ENCODE results near the gene KLHDC4. TPM values are rescaled to one million over a fixed set of nuclear protein-coding genes. Genes with fewer than 3 reads are reported as not detected.

Gene KLHDC4
- polyA plus RNA-seq, 1 of the 3 experiments (the other 2 are of a cell fraction), result 51.2 TPM

DNA sequence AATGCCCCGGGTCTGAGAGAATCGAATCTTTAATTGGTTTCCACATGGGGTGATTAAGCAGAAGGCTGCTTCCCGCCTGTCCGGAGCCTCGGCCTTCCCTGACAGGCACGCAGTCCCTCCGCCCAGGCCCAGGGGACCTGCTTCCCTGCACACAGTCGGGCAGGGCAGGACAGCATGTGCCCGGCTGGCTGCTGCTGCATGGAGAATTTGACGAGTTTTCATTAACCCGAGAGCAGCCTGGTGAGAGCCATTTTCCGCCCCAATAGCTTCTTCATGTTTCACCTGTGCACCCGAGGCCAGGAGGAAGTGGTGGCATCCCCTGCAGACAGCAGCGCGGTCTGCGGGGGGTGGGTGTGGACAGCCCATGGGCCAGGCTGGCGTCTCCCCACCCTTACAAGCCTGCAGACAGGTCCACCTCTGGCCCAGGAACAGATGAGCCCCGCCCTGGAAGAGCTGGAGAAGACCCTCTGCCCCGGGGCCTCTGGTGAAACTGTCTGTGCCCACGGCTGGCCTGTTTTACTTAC, 67.0 kb downstream of the KLHDC4 start:
- Histone ChIP-seq H3K27ac (ENCODE audit: low read depth in 2 of 2, low read length in 1 of 2) (no peak overlapping the region), H3K9me2 (no peaks in the 10 kb centered on the region), H3K9ac (no peak overlapping the region), H3K4me1 (ENCODE audit: control insufficient read depth in 1 of 2, insufficient read depth in 2 of 2, low read depth in 1 of 2, low read length in 1 of 2) (no peaks in the 10 kb centered on the region), H3K36me3 (replicated peaks in 1 of 2; ENCODE audit: control insufficient read depth in 1 of 2, insufficient read depth in 2 of 2, low read length in 1 of 2) (peaks cover 0 to 66% of the 10 kb centered on the region in 2 experiments), H3K9me3 (no peaks in the 10 kb centered on the region), H3K4me2 (no peak overlapping the region), H3K4me3 (ENCODE audit: low read depth in 2 of 2, low read length in 1 of 2) (no peak overlapping the region), H3F3A (replicated peaks; ENCODE audit: insufficient read depth) (no peaks in the 10 kb centered on the region), H3K27me3 (ENCODE audit: insufficient read depth) (no peaks in the 10 kb centered on the region), H4K20me1 (ENCODE audit: insufficient read depth) (no peaks in the 10 kb centered on the region), H2AFZ (ENCODE audit: low read depth) (no peak overlapping the region), H3K79me2 (ENCODE audit: insufficient read depth) (no peaks in the 10 kb centered on the region)
- TF ChIP-seq ELF1 (IDR thresholded peaks at IDR 0.05) (no peak), JUND (IDR thresholded peaks at IDR 0.05) (no peak), TCF12 (IDR thresholded peaks at IDR 0.05) (no peak), FOSL2 (IDR thresholded peaks at IDR 0.05; ENCODE audit: borderline replicate concordance, low read depth) (no peak), CHD2 (IDR thresholded peaks at IDR 0.05; ENCODE audit: low read length, partially characterized antibody) (no peak), TAF1 (IDR thresholded peaks at IDR 0.05; ENCODE audit: borderline replicate concordance, low read depth, low read length) (no peak), MEF2A (IDR thresholded peaks at IDR 0.05; ENCODE audit: borderline replicate concordance, low read depth) (no peak), EP300 (IDR thresholded peaks at IDR 0.05; ENCODE audit: borderline replicate concordance in 1 of 2, low read depth in 1 of 2, low read length in 1 of 2) (no peak), MXI1 (IDR thresholded peaks at IDR 0.05; ENCODE audit: low read depth, low read length) (no peak)
- TF ChIP-seq, protein P1, sequence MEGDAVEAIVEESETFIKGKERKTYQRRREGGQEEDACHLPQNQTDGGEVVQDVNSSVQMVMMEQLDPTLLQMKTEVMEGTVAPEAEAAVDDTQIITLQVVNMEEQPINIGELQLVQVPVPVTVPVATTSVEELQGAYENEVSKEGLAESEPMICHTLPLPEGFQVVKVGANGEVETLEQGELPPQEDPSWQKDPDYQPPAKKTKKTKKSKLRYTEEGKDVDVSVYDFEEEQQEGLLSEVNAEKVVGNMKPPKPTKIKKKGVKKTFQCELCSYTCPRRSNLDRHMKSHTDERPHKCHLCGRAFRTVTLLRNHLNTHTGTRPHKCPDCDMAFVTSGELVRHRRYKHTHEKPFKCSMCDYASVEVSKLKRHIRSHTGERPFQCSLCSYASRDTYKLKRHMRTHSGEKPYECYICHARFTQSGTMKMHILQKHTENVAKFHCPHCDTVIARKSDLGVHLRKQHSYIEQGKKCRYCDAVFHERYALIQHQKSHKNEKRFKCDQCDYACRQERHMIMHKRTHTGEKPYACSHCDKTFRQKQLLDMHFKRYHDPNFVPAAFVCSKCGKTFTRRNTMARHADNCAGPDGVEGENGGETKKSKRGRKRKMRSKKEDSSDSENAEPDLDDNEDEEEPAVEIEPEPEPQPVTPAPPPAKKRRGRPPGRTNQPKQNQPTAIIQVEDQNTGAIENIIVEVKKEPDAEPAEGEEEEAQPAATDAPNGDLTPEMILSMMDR (IDR thresholded peaks at IDR 0.05), result no peak
- TF ChIP-seq, protein P2, sequence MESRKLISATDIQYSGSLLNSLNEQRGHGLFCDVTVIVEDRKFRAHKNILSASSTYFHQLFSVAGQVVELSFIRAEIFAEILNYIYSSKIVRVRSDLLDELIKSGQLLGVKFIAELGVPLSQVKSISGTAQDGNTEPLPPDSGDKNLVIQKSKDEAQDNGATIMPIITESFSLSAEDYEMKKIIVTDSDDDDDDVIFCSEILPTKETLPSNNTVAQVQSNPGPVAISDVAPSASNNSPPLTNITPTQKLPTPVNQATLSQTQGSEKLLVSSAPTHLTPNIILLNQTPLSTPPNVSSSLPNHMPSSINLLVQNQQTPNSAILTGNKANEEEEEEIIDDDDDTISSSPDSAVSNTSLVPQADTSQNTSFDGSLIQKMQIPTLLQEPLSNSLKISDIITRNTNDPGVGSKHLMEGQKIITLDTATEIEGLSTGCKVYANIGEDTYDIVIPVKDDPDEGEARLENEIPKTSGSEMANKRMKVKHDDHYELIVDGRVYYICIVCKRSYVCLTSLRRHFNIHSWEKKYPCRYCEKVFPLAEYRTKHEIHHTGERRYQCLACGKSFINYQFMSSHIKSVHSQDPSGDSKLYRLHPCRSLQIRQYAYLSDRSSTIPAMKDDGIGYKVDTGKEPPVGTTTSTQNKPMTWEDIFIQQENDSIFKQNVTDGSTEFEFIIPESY (IDR thresholded peaks at IDR 0.05; ENCODE audit: borderline replicate concordance, low read depth), result no peak
- WGBS (ENCODE audit: low lambda C conversion rate), result 75% methylated on average over 11 of the region's 20 CpGs
- CTCF ChIA-PET, result interaction anchor here (1.1 kb wide), 1 partner anchor 137 kb away, joined by 3 read pairs; no protein-coding TSS in a partner anchor
- no peak for DNase-seq
- POLR2A ChIA-PET, result no interaction called here

DNA sequence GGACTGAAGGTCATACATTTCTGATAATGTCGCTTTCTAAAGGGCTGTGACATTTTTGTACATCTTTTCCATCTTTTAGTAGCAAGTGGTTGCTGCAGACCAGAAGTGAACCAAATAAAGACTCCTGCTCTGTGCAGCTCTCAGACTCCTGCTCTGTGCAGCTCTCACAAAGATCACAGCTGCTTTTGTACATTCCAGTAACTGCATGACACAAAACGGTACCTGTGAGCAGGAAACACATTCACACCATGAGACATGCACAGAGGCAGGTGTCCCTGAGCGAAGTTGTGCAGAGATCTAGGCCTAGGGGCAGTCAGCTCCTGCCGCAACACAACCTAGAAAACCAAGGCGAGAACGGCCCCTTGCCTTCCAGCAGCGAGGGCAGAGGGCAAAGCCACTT, 67.5 kb downstream of the KLHDC4 start:
- 93% methylated on average over 7 of the region's 7 CpGs for WGBS (ENCODE audit: low lambda C conversion rate)
- H4K20me1 ChIP-seq (ENCODE audit: insufficient read depth), result no peaks in the 10 kb centered on the region
- peaks cover 0 to 62% of the 10 kb centered on the region in 2 experiments for H3K36me3 ChIP-seq (replicated peaks in 1 of 2; ENCODE audit: control insufficient read depth in 1 of 2, insufficient read depth in 2 of 2, low read length in 1 of 2)
- no peak for DNase-seq
- no peaks in the 10 kb centered on the region for H3K79me2 ChIP-seq (ENCODE audit: insufficient read depth)
- ChIA-PET POLR2A (no interaction called here), CTCF (interaction anchor here (1.1 to 1.5 kb wide), 2 partner anchors 62 to 136 kb away, joined by 3 to 4 read pairs; no protein-coding TSS in a partner anchor)
- H3K9me2 ChIP-seq, result no peaks in the 10 kb centered on the region
- no peak overlapping the region for H3K27ac ChIP-seq (ENCODE audit: low read depth in 2 of 2, low read length in 1 of 2)
- TF ChIP-seq SMC3 (IDR thresholded peaks at IDR 0.05; ENCODE audit: low read depth, low read length) (no peak), MEF2A (IDR thresholded peaks at IDR 0.05; ENCODE audit: borderline replicate concordance, low read depth) (no peak), TAF1 (IDR thresholded peaks at IDR 0.05; ENCODE audit: borderline replicate concordance, low read depth, low read length) (no peak), POLR2AphosphoS5 (IDR thresholded peaks at IDR 0.05; ENCODE audit: low read depth, low read length) (no peak), SIN3A (IDR thresholded peaks at IDR 0.05; ENCODE audit: borderline replicate concordance, low read depth, low read length) (no peak), JUND (IDR thresholded peaks at IDR 0.05) (no peak), GABPA (IDR thresholded peaks at IDR 0.05; ENCODE audit: low read depth) (no peak), MXI1 (IDR thresholded peaks at IDR 0.05; ENCODE audit: low read depth, low read length) (no peak), FOSL2 (IDR thresholded peaks at IDR 0.05; ENCODE audit: borderline replicate concordance, low read depth) (no peak), FOXM1 (IDR thresholded peaks at IDR 0.05; ENCODE audit: low read depth) (no peak), NRF1 (IDR thresholded peaks at IDR 0.05; ENCODE audit: low read depth, low read length) (no peak)
- TF ChIP-seq, protein P3, sequence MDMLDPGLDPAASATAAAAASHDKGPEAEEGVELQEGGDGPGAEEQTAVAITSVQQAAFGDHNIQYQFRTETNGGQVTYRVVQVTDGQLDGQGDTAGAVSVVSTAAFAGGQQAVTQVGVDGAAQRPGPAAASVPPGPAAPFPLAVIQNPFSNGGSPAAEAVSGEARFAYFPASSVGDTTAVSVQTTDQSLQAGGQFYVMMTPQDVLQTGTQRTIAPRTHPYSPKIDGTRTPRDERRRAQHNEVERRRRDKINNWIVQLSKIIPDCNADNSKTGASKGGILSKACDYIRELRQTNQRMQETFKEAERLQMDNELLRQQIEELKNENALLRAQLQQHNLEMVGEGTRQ (IDR thresholded peaks at IDR 0.05; ENCODE audit: borderline replicate concordance, low read depth, low read length), result no peak
- TF ChIP-seq, protein P2 (IDR thresholded peaks at IDR 0.05; ENCODE audit: borderline replicate concordance, low read depth), result no peak
- TF ChIP-seq, protein P4, sequence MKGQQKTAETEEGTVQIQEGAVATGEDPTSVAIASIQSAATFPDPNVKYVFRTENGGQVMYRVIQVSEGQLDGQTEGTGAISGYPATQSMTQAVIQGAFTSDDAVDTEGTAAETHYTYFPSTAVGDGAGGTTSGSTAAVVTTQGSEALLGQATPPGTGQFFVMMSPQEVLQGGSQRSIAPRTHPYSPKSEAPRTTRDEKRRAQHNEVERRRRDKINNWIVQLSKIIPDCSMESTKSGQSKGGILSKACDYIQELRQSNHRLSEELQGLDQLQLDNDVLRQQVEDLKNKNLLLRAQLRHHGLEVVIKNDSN (IDR thresholded peaks at IDR 0.05; ENCODE audit: borderline replicate concordance, low read depth), result no peak
- no peaks in the 10 kb centered on the region for H3K4me1 ChIP-seq (ENCODE audit: control insufficient read depth in 1 of 2, insufficient read depth in 2 of 2, low read depth in 1 of 2, low read length in 1 of 2)
- H2AFZ ChIP-seq (ENCODE audit: low read depth), result no peak overlapping the region
- H3F3A ChIP-seq (replicated peaks; ENCODE audit: insufficient read depth), result no peaks in the 10 kb centered on the region
- no peak overlapping the region for H3K9ac ChIP-seq
- no peak overlapping the region for H3K4me2 ChIP-seq
- H3K27me3 ChIP-seq (ENCODE audit: insufficient read depth), result no peaks in the 10 kb centered on the region
- H3K9me3 ChIP-seq, result no peaks in the 10 kb centered on the region
- no peak overlapping the region for H3K4me3 ChIP-seq (ENCODE audit: low read depth in 2 of 2, low read length in 1 of 2)

Measured in SK-N-SH (cell line).